WERI-Rb-1 (cell line): ENCODE data around the gene SLC24A2.

Source experiments
- DNase-seq: peaks from one replicate; pipeline ENCODE4 v3.0.0-alpha.2; 2020
- H3K27ac ChIP-seq: fragments of 250-450 bp; sonication (Bioruptor Pico); 2 replicates; pipeline ENCODE4 v1.5.1; 2020; ENCODE audit warnings: mild to moderate bottlenecking, moderate library complexity
- H3K27me3 ChIP-seq: fragments of 250-450 bp; sonication (Bioruptor Pico); 2 replicates; pipeline ENCODE4 v1.5.1; 2021; ENCODE audit warnings: mild to moderate bottlenecking, low read depth, moderate library complexity; ENCODE audit not compliant: insufficient read depth, severe bottlenecking
- H3K36me3 ChIP-seq: fragments of 250-450 bp; sonication (Bioruptor Pico); 2 replicates; pipeline ENCODE4 v1.5.1; 2020; ENCODE audit warnings: mild to moderate bottlenecking, moderate library complexity
- H3K4me3 ChIP-seq: 2 replicates; pipeline ENCODE4 v1.5.1; 2011; ENCODE audit warnings: low read depth, mild to moderate bottlenecking, control low read depth, low read length
- H3K9me3 ChIP-seq: fragments of 250-450 bp; sonication (Bioruptor Pico); 2 replicates; pipeline ENCODE4 v1.5.1; 2021; ENCODE audit warnings: mild to moderate bottlenecking, moderate library complexity; ENCODE audit not compliant: severe bottlenecking
- CTCF ChIP-seq: IDR thresholded peaks from 2 replicates; pipeline ENCODE4 v1.5.1; 2011; ENCODE audit warnings: low read depth, mild to moderate bottlenecking, control low read depth, inconsistent platforms, low read length

Gene SLC24A2

GRCh38 chr9:19757745-19758144 lies 31.1 kb downstream of the SLC24A2 start:
- no peak overlapping the region for H3K4me3 ChIP-seq
- no peak for TF ChIP-seq CTCF
- no peaks in the 10 kb centered on the region for H3K9me3 ChIP-seq
- no peaks in the 10 kb centered on the region for H3K36me3 ChIP-seq
- no peaks in the 10 kb centered on the region for H3K27me3 ChIP-seq
- DNase-seq: no peak
- no peak overlapping the region for H3K27ac ChIP-seq

- no peaks in the 10 kb centered on the region for H3K36me3 ChIP-seq
- no peaks in the 10 kb centered on the region for H3K27me3 ChIP-seq
- H3K4me3 ChIP-seq: peak overlapping the region; percentile 30
- no peak for TF ChIP-seq CTCF
- DNase-seq: peak; percentile 85
- H3K27ac ChIP-seq: no peak overlapping the region
- H3K9me3 ChIP-seq: no peaks in the 10 kb centered on the region
Observed at GRCh38 chr9:19754921-19755320, 33.9 kb downstream of the SLC24A2 start.

- H3K36me3 ChIP-seq: no peaks in the 10 kb centered on the region
- DNase-seq: no peak
- H3K4me3 ChIP-seq: no peak overlapping the region
- no peak overlapping the region for H3K27ac ChIP-seq
- H3K27me3 ChIP-seq: no peaks in the 10 kb centered on the region
- no peak for TF ChIP-seq CTCF
- no peaks in the 10 kb centered on the region for H3K9me3 ChIP-seq
Observed at GRCh38 chr9:19748278-19749126, 40.3 kb downstream of the SLC24A2 start.

- no peak overlapping the region for H3K4me3 ChIP-seq
- no peak overlapping the region for H3K27ac ChIP-seq
- no peaks in the 10 kb centered on the region for H3K9me3 ChIP-seq
- no peaks in the 10 kb centered on the region for H3K27me3 ChIP-seq
- DNase-seq: no peak
- H3K36me3 ChIP-seq: no peaks in the 10 kb centered on the region
- no peak for TF ChIP-seq CTCF
Observed at GRCh38 chr9:19746223-19746622, 42.6 kb downstream of the SLC24A2 start.

GRCh38 chr9:19741178-19741577 lies 47.7 kb downstream of the SLC24A2 start:
- Histone ChIP-seq H3K9me3 (no peaks in the 10 kb centered on the region), H3K27ac (no peak overlapping the region), H3K36me3 (no peaks in the 10 kb centered on the region), H3K4me3 (no peak overlapping the region), H3K27me3 (no peaks in the 10 kb centered on the region)
- DNase-seq: no peak
- no peak for TF ChIP-seq CTCF
